ENCODE data around the gene HINT2. TPM values are rescaled to one million over a fixed set of nuclear protein-coding genes. Genes with fewer than 3 reads are reported as not detected.

The HINT2 gene
- total RNA-seq, 1 donor from 2014 or later: 30.7 TPM

- TF ChIP-seq, protein P1, sequence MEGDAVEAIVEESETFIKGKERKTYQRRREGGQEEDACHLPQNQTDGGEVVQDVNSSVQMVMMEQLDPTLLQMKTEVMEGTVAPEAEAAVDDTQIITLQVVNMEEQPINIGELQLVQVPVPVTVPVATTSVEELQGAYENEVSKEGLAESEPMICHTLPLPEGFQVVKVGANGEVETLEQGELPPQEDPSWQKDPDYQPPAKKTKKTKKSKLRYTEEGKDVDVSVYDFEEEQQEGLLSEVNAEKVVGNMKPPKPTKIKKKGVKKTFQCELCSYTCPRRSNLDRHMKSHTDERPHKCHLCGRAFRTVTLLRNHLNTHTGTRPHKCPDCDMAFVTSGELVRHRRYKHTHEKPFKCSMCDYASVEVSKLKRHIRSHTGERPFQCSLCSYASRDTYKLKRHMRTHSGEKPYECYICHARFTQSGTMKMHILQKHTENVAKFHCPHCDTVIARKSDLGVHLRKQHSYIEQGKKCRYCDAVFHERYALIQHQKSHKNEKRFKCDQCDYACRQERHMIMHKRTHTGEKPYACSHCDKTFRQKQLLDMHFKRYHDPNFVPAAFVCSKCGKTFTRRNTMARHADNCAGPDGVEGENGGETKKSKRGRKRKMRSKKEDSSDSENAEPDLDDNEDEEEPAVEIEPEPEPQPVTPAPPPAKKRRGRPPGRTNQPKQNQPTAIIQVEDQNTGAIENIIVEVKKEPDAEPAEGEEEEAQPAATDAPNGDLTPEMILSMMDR (IDR thresholded peaks at IDR 0.05; ENCODE audit: unreplicated experiment): no peak
- Mint-ChIP-seq H3K9me3 (no peaks in the 10 kb centered on the region), H3K4me1 (peaks cover 15% of the 10 kb centered on the region), H3K36me3 (no peaks in the 10 kb centered on the region), H3K27me3 (ENCODE audit: low read depth) (no peaks in the 10 kb centered on the region), H3K4me3 (no peak overlapping the region), H3K27ac (no peak overlapping the region)
- DNase-seq (ENCODE audit: low spot score in 2 of 2, unreplicated experiment in 2 of 2): no peak
Observed at GRCh38 chr9:35763181-35763580, 51.7 kb downstream of the HINT2 start.

Other genes starting within 250 kb of the HINT2 start
- gene TESK1, start 209.8 kb downstream of the HINT2 start, total RNA-seq: 48.7 to 52.9 TPM (median 49.0 TPM) in 3 replicates
- gene CD72, start 196.6 kb downstream of the HINT2 start, total RNA-seq: 4.2 to 5.2 TPM (median 4.7 TPM) in 3 replicates
- gene SIT1, start 164.1 kb downstream of the HINT2 start, total RNA-seq: not detected in 3 replicates
- 20,234 to 21,305 TPM (median 21,148 TPM) in 3 replicates for gene RMRP, start 157.0 kb downstream of the HINT2 start, total RNA-seq
- gene CCDC107, start 156.8 kb downstream of the HINT2 start, total RNA-seq: 16.7 to 17.8 TPM (median 17.0 TPM) in 3 replicates
- 6.3 to 8.0 TPM (median 6.5 TPM) in 3 replicates for gene ARHGEF39, start 149.8 kb downstream of the HINT2 start, total RNA-seq
- 1.1 to 2.3 TPM (median 1.7 TPM) in 3 replicates for gene CA9, start 141.1 kb downstream of the HINT2 start, total RNA-seq
- gene TPM2, start 125.1 kb downstream of the HINT2 start, total RNA-seq: 289 to 294 TPM (median 291 TPM) in 3 replicates
- 224 to 230 TPM (median 226 TPM) in 3 replicates for gene TLN1, start 82.8 kb downstream of the HINT2 start, total RNA-seq
- gene CREB3, start 82.4 kb downstream of the HINT2 start, total RNA-seq: 29.1 to 32.7 TPM (median 31.6 TPM) in 3 replicates
- 81.5 to 84.7 TPM (median 83.9 TPM) in 3 replicates for gene GBA2, start 65.8 kb downstream of the HINT2 start, total RNA-seq
- gene RGP1, start 65.8 kb downstream of the HINT2 start, total RNA-seq: 32.6 to 34.3 TPM (median 33.9 TPM) in 3 replicates
- gene MSMP, start 60.8 kb downstream of the HINT2 start, total RNA-seq: not detected in 3 replicates
- gene NPR2, start 23.5 kb downstream of the HINT2 start, total RNA-seq: 27.2 to 32.4 TPM (median 30.6 TPM) in 3 replicates
- gene SPAG8, start 2.8 kb downstream of the HINT2 start, total RNA-seq: 0.89 to 1.6 TPM (median 1.4 TPM) in 3 replicates
- gene FAM221B, start 13.7 kb upstream of the HINT2 start, total RNA-seq: 0.07 TPM in 1 of 3 replicates, not detected in the others
- gene TMEM8B, start 14.2 kb upstream of the HINT2 start, total RNA-seq: 44.4 to 47.9 TPM (median 45.0 TPM) in 3 replicates
- not detected in 3 replicates for gene OR13J1, start 55.4 kb upstream of the HINT2 start, total RNA-seq
- 0.72 to 1.2 TPM (median 1.0 TPM) in 3 replicates for gene HRCT1, start 91.2 kb upstream of the HINT2 start, total RNA-seq
- gene SPAAR, start 94.4 kb upstream of the HINT2 start, total RNA-seq: 0.14 to 0.47 TPM (median 0.27 TPM) in 3 replicates
- gene OR2S2, start 143.1 kb upstream of the HINT2 start, total RNA-seq: not detected in 3 replicates
- gene RECK, start 221.9 kb upstream of the HINT2 start, total RNA-seq: 14.3 to 15.1 TPM (median 14.8 TPM) in 3 replicates

All from mesothelial cell of epicardium (in vitro differentiated cells).